ENCODE data around the gene PDE11A.

PDE11A gene

DNA sequence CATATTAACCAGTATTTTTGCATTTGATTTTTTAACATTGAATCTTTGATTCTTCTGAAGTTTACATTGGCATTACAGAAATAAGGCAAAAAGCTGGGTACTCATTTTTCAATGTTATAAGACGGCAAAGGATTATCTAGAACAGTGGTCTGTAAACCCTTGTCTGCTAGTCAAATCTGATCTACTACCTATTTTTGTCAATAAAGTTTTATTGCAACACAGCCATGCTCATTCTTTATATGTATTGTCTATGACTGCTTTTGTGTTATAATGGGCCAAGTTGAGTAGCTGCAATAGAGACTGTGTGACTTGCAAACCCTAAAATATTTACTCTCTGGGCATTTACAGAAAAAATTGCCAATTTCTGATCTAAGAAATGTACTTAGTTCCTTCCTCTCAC lies 181.0 kb downstream of the PDE11A start:
- DNase-seq (ENCODE audit: extremely low spot score, insufficient read length, low read depth) (no peak), FAIRE-seq (no peak)

DNA sequence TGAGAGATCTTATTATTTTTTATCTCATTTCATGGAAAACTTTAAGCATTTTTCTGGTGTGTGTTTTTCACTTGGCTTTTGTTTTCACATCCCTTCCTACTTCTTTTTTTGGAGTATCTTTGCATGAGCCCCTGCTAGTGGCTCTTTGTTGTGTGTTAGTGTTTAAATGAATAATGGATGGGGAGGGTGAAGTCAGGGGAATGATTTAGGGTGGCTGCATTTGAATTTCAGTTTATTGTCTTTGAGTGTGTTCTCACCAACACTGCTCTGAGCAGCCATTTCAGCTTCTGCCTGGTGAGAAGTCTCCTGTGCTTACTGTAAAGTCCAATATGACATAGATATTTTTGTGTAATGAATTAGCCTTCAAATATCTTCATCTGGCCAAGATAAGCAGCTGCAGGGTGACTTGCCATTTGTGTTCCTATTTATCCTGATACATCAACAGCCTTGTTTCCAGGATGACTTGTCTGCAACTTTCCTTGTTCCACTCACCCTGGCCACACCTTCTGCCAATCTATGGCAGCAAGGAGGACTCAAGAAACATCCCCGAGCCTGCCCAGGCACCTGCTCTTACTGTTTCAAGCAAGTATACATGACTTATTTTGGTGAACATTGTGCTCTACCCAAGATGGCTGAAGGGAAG lies 182.6 kb downstream of the PDE11A start:
- no peak for FAIRE-seq

DNA sequence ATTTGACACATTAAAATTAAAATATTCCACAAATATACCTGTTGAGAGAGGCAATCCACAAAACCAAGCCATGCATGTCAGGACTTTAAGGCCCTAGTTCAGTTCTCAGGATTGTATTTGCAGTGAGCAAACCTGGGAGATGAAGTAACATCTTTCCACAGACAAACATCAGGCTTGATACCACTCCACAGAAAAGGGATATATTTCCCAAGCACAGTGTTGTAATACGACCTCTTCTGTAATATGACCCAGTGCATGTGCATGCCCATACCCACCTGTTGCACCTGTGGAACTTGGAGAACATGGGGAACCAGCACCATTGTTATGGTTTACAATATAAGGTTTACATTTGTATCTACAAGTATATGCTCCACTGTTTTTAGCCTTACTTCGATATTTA lies 184.0 kb downstream of the PDE11A start:
- FAIRE-seq (no peak), DNase-seq (ENCODE audit: extremely low spot score, insufficient read length, low read depth) (no peak)

More for the DNA sequence above, 182.6 kb downstream of the PDE11A start:
- DNase-seq (ENCODE audit: extremely low spot score, insufficient read length, low read depth) = no peak

DNA sequence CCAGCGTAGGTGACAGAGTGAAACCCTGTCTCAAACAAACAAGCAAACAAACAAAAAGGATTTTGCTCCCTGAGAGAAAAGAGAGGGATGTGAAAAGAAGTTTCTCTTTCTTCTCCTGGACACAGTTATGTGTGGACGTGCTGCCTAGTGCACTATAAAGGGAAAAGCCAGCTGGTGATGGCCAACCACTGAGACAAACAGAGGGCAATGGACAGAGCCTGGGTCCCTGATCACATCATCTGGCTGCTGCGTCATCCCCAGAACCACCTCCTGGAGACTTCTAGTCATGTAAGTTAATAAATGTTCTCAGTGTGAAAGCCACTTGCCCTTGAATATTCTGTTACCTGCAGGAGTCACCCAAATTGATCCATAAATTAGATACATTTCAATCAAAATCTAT lies 184.9 kb downstream of the PDE11A start:
- FAIRE-seq (no peak), DNase-seq (ENCODE audit: extremely low spot score, insufficient read length, low read depth) (no peak)

DNA sequence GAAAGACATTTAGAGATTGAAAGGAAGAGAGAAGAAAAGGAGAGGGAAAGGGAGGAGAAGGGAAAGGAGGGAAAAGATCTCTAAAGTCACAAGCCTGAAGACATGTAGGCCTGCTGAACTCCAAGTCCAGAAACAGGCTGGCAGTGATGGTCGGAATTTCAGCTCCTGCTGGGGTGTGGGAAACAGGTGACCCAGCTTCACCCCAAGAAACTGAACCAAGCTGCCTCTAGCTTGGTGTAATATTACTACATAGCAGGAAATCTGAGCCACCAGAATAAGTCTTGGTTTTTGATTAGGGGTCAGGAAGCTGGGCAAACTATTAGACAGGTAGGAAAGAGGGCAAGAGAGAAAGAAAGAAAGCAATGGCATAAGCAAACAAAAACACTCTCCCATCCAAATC lies 185.8 kb downstream of the PDE11A start:
- no peak for DNase-seq (ENCODE audit: extremely low spot score, insufficient read length, low read depth)
- FAIRE-seq = no peak

DNA sequence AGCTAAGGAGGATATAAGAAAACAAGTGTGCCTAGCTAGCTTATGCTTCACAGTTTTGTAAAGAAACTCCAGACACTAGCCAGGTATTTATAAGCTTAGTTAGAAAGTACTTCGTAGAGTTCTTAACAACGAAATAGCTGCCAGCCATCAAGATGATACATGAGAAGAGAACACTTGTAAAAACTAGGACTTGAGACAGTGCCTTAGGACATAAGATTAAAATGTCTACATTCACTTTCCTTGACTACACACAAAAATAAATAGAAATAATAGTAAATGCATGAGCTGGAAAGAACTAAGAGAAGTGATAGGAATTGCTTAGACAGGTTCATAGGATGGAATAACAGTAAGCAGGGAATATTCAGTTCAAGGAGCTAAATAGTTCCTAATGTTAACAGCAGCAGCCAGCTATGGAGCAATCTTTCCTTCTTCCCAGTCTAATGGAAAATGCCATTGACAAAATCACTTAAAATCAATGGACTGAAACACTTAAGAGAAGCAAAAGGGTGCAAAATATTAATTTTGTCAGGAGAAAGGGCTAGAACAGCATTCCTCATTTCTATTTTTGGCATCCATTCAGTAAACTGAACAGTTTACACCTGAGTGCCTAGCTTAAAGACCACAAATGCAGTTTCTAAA lies 186.6 kb downstream of the PDE11A start:
- no peak for FAIRE-seq
- DNase-seq (ENCODE audit: extremely low spot score, insufficient read length, low read depth) = no peak

DNA sequence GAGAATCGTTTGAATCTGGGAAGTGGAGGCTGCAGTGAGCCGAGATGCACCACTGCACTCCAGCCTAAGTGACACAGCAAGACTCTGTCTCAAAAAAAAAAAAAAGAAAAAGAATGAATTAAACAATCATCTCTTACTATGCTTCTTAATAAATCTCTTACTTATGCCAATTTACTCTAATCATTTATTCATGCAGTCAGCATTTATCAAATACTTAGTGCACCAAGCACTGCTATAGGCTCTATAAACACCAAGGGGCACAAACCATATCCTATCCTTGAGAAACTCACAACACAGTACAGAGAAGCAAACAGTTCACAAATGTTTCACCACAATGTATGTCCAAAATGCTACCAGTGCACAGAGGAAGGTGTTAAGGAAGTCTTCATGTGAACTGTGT lies 189.4 kb downstream of the PDE11A start:
- no peak for DNase-seq (ENCODE audit: extremely low spot score, insufficient read length, low read depth)
- FAIRE-seq = no peak

DNA sequence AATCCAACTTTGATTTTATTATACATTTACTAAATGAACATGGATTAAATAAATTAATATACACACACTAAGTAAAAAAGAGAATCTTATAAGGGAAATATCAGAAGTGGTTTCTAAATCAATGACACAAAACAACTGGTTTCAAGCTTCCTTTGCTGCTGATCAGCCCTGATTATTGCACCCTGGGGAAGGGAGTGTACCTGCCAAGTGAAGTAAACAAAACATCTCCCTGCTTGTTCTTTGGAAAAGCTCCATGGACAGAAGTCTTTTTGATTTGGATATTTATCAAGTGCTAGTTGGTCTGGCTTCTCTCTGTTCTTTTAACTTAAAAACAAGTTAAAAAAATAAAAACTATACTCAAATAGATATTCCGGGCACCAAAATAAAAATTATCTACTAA lies 190.1 kb downstream of the PDE11A start:
- FAIRE-seq (no peak), DNase-seq (ENCODE audit: extremely low spot score, insufficient read length, low read depth) (no peak)

DNA sequence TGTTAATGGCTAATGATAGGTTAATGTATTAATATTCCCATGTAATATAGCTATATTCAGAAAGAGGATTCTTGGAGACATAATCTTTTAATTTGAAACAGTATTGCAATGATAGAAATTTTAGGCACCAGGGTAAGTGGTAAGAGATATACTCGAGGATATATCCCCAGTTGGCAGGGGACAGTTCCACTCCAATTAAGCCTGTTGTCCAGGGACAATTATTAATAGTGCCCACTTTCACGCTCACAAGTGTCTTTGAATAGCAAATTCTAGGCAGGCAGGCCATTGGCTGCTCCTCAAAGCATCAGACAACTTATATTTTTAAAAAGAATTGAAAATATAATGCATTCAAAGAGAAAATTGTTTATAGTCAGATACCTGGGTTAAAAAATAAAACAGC lies 190.7 kb downstream of the PDE11A start:
- FAIRE-seq = no peak
- no peak for DNase-seq (ENCODE audit: extremely low spot score, insufficient read length, low read depth)

DNA sequence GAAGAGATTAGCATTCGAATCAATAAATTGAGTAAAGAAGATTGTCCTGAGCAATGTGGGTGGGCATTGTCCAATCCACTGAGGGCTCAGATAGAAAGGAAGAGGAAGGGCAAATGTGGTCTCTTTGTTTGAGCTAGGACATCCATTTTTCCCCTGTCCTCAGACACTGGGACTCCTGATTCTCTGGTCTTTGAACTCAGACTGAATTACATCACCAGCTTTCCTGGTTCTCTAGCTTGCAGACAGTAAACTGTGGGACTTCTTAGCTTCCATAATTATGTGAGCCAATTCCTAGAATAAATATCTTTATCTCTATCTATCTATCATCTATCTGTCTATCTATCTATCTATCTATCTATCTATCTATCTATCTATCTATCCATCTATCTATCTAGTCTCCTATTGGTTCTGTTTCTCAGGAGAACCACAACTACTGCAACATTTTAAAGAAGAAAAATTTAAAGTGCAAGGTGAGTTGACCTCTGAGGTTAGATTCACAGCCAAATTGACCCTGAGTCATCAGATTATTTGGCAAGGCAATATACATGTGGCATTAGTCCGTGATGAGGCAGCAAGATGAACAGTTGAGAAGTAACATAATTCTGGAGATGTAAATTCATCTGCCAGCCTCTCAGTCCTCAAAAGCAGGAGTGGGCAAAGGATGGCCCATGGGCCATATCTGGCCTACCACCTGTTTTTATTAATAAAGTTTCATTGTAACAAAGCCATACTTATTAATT lies 191.4 kb downstream of the PDE11A start:
- DNase-seq (ENCODE audit: extremely low spot score, insufficient read length, low read depth) (no peak), FAIRE-seq (no peak)

DNA sequence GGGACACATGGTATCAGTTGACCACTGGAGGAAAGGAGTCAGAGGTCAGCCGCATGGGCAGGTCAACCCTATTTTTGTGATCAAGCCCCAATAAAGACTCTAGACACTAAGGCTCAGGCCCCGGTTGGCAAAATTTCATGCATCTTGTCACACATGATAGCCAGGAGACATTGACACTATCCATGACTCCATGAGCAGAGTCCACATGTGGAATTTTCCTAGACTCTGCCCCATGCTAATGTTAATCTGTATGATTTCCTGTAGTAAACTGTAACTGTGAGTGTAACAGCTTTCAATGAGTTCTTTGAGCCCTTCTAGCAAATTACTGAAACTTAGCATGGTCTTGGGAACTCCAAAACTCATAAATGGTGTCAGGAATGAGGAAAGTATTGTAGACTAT lies 192.3 kb downstream of the PDE11A start:
- DNase-seq (ENCODE audit: extremely low spot score, insufficient read length, low read depth) = no peak
- no peak for FAIRE-seq

DNA sequence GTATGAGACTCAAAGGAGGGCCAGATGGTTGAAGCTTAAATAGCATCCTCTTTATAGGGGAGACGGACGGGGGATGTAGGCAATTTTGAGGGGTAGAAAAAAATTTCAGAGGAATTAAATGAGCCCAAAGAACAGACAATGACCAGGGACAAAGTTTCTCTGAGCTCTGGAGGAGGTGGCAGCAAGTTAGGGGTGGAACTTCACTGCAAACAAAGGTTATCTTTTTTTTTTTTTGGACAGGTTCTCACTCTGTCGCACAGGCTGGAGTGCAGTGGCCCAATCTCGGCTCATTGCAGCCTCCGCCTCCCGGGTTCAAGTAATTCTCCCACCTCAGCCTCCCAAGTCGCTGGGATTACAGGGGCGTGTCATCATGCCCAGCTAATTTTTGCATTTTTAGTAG lies 195.6 kb downstream of the PDE11A start:
- no peak for DNase-seq (ENCODE audit: extremely low spot score, insufficient read length, low read depth)
- FAIRE-seq = no peak

DNA sequence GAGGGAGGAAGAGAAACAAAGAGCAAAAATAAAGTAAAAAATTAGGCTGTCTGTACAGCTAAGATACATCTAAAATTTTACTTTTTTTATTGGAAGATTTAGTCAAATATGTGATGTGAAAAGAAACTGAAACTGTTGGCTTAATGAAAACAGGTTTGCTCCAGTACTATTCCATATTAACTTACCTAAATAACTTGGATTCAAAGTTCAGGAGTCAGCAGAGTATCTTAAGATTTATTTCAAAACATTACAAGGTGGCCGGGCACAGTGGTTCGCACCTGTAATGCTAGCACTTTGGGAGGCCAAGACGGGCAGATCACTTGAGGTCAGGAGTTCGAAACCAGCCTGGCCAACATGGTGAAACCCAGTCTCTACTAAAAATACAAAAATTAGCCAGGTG lies 197.9 kb downstream of the PDE11A start:
- FAIRE-seq (no peak), DNase-seq (ENCODE audit: extremely low spot score, insufficient read length, low read depth) (no peak)

DNA sequence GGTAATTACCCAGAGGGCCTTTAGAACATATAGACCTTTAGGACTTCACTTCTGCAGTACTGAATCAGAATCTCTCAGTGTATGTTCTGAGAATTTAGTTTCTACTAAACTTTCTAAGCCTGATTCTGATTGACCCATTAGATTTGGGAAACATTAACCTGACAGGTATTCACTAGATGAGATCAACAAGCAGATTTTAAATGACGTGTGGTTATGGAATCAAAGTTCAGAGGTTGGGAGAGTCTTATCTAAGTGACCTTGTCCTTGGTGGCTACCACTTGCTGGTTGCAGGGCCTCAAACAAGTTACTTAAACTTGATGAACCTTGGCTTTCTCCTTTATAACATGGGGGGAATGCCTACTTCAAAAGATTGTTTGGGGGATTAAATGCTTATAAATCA lies 198.7 kb downstream of the PDE11A start:
- DNase-seq (ENCODE audit: extremely low spot score, insufficient read length, low read depth) = no peak
- FAIRE-seq = no peak

DNA sequence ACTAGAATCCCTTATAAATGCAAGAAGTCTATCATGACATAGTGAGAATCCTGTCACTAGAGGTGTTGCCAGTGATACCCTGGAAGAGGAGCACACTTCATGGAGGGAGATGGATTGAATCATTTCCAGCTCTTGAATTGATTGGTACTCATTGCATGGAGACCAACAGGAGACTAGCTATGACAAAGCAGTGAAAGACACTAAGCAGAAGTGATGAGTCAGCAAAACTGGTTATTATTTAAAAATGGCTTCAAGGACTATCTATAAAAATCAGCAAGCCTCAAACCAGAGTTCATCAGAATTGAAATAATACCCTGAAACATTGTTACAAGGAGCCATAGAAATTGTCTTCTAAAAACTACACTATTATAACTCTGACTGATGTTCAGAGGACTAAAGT lies 200.3 kb downstream of the PDE11A start:
- DNase-seq (ENCODE audit: extremely low spot score, insufficient read length, low read depth) (no peak), FAIRE-seq (no peak)

DNA sequence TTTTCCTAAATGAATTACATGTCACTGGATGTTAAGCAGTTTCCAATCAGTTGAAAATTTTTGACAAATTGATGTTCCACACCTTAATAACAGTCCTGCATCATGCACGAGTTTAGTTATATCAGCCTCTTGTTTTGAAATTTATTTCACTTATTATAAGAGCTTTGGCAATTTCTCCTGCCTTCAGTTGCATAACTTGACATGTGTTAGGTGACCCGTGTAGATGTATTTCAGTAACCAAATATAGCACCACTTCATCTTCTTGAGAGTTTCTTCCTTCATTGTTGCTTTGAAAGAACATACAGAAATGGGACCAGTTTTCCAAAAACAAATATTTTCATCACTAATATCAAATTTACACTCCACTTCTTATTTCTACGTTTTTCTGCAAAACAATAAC lies 202.7 kb downstream of the PDE11A start:
- FAIRE-seq = no peak
- DNase-seq (ENCODE audit: extremely low spot score, insufficient read length, low read depth) = no peak

DNA sequence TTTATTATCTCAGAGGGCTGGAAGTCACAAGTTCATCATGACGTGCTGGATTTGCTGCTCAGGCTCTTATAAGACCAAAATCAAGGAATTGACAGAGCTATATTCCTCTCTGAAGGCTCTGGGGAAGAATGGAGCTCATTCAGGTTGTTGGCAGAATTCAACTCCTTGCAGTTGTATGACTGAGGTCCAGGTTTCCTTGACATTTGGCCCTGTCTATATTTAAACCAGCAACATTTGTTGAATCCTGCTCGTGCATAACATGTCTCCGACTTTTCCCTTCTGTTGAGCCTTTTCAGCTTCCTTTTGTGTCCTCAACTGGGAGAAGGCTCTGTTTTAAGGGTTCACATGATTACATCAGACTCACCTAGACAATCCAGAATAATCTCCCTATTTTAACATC lies 203.4 kb downstream of the PDE11A start:
- DNase-seq (ENCODE audit: extremely low spot score, insufficient read length, low read depth) (no peak), FAIRE-seq (no peak)

DNA sequence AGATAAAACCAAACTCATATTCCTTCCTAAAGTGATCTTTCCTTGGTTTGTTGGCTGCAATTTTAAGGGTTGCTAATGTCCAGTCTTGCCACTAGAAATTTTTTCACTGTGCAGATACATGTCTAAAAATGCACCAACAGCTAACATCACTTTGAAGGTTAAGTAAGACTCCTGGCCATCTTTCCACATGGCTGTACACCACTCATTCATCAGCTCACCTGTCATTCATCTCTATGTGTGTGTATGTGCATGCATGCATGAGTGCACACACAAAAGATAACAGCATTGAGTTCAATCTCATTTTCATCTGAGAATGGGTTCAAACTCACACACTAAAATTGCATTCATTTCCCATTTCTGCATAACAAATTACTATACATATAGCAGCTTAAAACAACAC lies 203.8 kb downstream of the PDE11A start:
- no peak for DNase-seq (ENCODE audit: extremely low spot score, insufficient read length, low read depth)
- no peak for FAIRE-seq

DNA sequence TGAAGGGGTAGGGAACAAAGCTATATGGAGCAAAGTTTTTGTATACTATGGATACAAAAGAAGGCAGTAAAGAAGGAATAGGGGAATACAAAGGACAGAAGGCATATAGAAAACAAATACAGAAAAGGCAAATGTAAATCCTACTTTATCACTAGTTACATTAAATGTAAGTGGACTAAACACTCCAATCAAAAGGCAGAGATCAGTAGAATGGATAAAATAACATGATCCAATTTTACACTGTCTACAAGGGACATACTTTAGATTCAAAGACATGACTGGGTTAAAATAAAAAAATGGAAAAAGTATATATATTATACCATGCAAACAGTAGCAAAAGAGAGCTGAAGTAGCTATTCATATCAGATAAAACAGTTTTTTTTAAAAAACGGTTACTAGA lies 215.0 kb downstream of the PDE11A start:
- no peak for FAIRE-seq
- no peak for DNase-seq (ENCODE audit: extremely low spot score, insufficient read length, low read depth)

DNA sequence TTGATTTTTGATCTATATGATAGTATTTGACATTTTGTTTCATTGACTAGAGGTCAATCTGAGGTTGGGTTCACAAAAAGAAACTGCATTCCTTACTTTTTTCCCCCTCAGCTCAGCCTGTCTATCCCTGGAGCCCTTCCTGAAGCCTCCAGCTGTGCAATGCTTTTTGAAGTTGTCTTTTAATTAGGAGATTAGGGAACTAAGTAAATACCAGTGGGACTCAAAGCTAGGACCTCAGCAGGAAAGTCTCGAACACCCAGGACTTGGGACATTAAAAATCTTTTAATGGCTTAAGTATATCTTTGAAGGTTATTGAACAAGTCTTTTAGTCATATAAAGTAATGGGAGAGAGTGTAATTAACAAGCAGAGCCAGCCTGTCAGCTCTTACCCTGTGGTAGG lies 220.2 kb downstream of the PDE11A start:
- FAIRE-seq (no peak), DNase-seq (ENCODE audit: extremely low spot score, insufficient read length, low read depth) (no peak)

DNA sequence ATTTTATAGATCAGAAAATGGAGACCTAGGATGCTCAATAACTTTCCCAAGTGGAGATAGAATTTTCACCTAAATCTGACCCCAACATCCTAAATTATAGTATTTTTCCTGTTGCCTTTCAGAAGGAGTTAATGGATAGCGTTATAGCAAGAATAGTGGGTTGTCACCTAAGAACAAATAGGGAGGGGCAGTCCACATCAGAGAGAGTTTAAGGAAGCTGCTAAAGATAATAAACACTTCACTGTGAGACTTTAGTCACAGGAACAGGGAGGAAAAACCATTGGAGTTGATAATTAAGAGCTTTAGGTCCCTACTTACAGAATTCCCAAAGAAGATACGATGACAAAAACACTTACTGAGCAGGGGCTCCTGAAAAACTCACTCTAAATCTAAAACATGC lies 229.4 kb downstream of the PDE11A start:
- DNase-seq (ENCODE audit: extremely low spot score, insufficient read length, low read depth) (no peak), FAIRE-seq (no peak)

DNA sequence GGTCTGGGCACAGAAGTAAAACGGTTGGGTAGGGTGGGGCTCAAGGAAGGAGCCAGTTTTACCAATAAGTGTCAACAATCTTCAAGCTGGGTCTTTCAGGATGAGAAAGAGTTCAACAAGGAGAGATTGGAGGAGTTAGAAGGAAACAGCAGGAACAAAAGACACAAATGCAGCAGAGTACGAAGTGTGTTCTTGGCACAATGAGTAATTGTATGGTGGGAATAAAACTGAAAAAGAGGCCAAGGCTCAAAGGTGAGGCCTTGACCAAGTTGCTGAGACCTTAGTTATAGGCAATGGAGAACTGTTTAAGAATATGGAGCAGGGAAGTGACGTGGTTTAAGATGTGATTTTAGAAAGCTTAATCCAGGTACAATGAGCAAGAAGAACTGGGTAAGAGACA lies 230.3 kb downstream of the PDE11A start:
- FAIRE-seq = no peak
- DNase-seq (ENCODE audit: extremely low spot score, insufficient read length, low read depth) = no peak
